H9 (cell line): ENCODE data around the gene DCUN1D4. TPM values are rescaled to one million over a fixed set of nuclear protein-coding genes. Genes with fewer than 3 reads are reported as not detected.

Experiments
- DNase-seq: peaks from one replicate; pipeline ENCODE4 v3.0.0-alpha.2; 2017
- H2AFZ ChIP-seq: one replicate; pipeline ENCODE4 v1.6.1; 2013; ENCODE audit warnings: mild to moderate bottlenecking, low read length, control low read depth, moderate library complexity
- H2AK5ac ChIP-seq: 2 replicates; pipeline ENCODE4 v1.6.1; 2013; ENCODE audit warnings: low read length, control low read depth, mixed read lengths; ENCODE audit not compliant: insufficient read length
- H2BK120ac ChIP-seq: one replicate; pipeline ENCODE4 v1.6.1; 2013; ENCODE audit warnings: low read depth, mild to moderate bottlenecking, low read length, control low read depth, inconsistent platforms; ENCODE audit not compliant: poor library complexity, severe bottlenecking
- H2BK12ac ChIP-seq: 2 replicates; pipeline ENCODE4 v1.6.1; 2013; ENCODE audit warnings: low read length, control low read depth, mixed read lengths, low read depth; ENCODE audit not compliant: insufficient read length
- H2BK15ac ChIP-seq: 2 replicates; pipeline ENCODE4 v1.6.1; 2013; ENCODE audit warnings: low read depth, low read length, control low read depth
- H2BK20ac ChIP-seq: one replicate; pipeline ENCODE4 v1.6.1; 2013; ENCODE audit warnings: low read depth, mild to moderate bottlenecking, low read length, control low read depth, inconsistent platforms; ENCODE audit not compliant: poor library complexity, severe bottlenecking
- H2BK5ac ChIP-seq: 2 replicates; pipeline ENCODE4 v1.6.1; 2013; ENCODE audit warnings: low read length, control low read depth, mixed read lengths; ENCODE audit not compliant: insufficient read length
- H3K14ac ChIP-seq: 2 replicates; pipeline ENCODE4 v1.6.1; 2013; ENCODE audit warnings: low read length, control low read depth; ENCODE audit not compliant: insufficient read depth
- H3K18ac ChIP-seq: 2 replicates; pipeline ENCODE4 v1.6.1; 2013; ENCODE audit warnings: low read depth, mild to moderate bottlenecking, mixed read lengths, low read length, control low read depth; ENCODE audit not compliant: insufficient read length
- H3K23ac ChIP-seq: 2 replicates; pipeline ENCODE4 v1.6.1; 2013; ENCODE audit warnings: low read length, control low read depth, mixed read lengths, low read depth; ENCODE audit not compliant: insufficient read length
- H3K23me2 ChIP-seq: 2 replicates; pipeline ENCODE4 v1.6.1; 2013; ENCODE audit warnings: low read depth, mild to moderate bottlenecking, mixed read lengths, low read length, control low read depth; ENCODE audit not compliant: insufficient read length, poor library complexity, severe bottlenecking
- H3K27ac ChIP-seq: 2 replicates; pipeline ENCODE4 v1.5.1; 2013; ENCODE audit warnings: low read length, control low read depth, mixed read lengths, low read depth; ENCODE audit not compliant: insufficient read length
- H3K27me3 ChIP-seq: 2 replicates; pipeline ENCODE4 v1.6.1; 2013; ENCODE audit warnings: low read length, control low read depth, inconsistent platforms; ENCODE audit not compliant: insufficient read depth
- H3K4ac ChIP-seq: 2 replicates; pipeline ENCODE4 v1.6.1; 2013; ENCODE audit warnings: low read depth, mild to moderate bottlenecking, control low read depth, inconsistent platforms, low read length, moderate library complexity
- H3K4me1 ChIP-seq: 2 replicates; pipeline ENCODE4 v1.6.1; 2013; ENCODE audit warnings: low read length, control low read depth, inconsistent platforms; ENCODE audit not compliant: insufficient read depth
- H3K4me2 ChIP-seq: 2 replicates; pipeline ENCODE4 v1.6.1; 2013; ENCODE audit warnings: low read length, control low read depth, mixed read lengths; ENCODE audit not compliant: insufficient read length, insufficient read depth
- H3K56ac ChIP-seq: 2 replicates; pipeline ENCODE4 v1.6.1; 2013; ENCODE audit warnings: low read depth, mild to moderate bottlenecking, mixed read lengths, low read length, control low read depth; ENCODE audit not compliant: insufficient read length
- H3K79me1 ChIP-seq: 2 replicates; pipeline ENCODE4 v1.6.1; 2013; ENCODE audit warnings: low read depth, mild to moderate bottlenecking, moderate library complexity, low read length, control low read depth, inconsistent platforms; ENCODE audit not compliant: insufficient read depth, poor library complexity, severe bottlenecking
- H3K79me2 ChIP-seq: 2 replicates; pipeline ENCODE4 v1.6.1; 2013; ENCODE audit warnings: low read length, control low read depth, inconsistent platforms; ENCODE audit not compliant: insufficient read depth
- H3K9ac ChIP-seq: 2 replicates; pipeline ENCODE4 v1.6.1; 2013; ENCODE audit warnings: low read length, control low read depth, mixed read lengths; ENCODE audit not compliant: insufficient read length; ENCODE audit errors: extremely low read depth
- H3K9me3 ChIP-seq: one replicate; pipeline ENCODE4 v1.6.1; 2013; ENCODE audit warnings: low read depth, low read length, inconsistent platforms; ENCODE audit not compliant: control insufficient read depth
- H3T11ph ChIP-seq: one replicate; pipeline ENCODE4 v1.6.1; 2013; ENCODE audit warnings: mild to moderate bottlenecking, low read length, control low read depth, inconsistent platforms
- H4K20me1 ChIP-seq: one replicate; pipeline ENCODE4 v1.6.1; 2013; ENCODE audit not compliant: control insufficient read depth, insufficient read length, insufficient read depth
- H4K5ac ChIP-seq: 2 replicates; pipeline ENCODE4 v1.6.1; 2013; ENCODE audit warnings: low read depth, mild to moderate bottlenecking, mixed read lengths, low read length, control low read depth; ENCODE audit not compliant: insufficient read length
- H4K8ac ChIP-seq: replicated peaks from 2 replicates; pipeline ENCODE4 v1.6.1; 2013; ENCODE audit warnings: low read length, control low read depth, mixed read lengths, low read depth; ENCODE audit not compliant: insufficient read length
- H4K91ac ChIP-seq: 2 replicates; pipeline ENCODE4 v1.6.1; 2013; ENCODE audit warnings: low read depth, mild to moderate bottlenecking, moderate library complexity, mixed read lengths, low read length, control low read depth; ENCODE audit not compliant: insufficient read length
- H3K27ac Mint-ChIP-seq, 3 experiments: 2 replicates in 2 of 3; 3 replicates in 1 of 3; pipeline ENCODE4 v1.8.0; 2020 to 2021; ENCODE audit warnings: mixed read lengths in 3 of 3, mild to moderate bottlenecking in 1 of 3, moderate library complexity in 1 of 3
- H3K27me3 Mint-ChIP-seq: 2 replicates; pipeline ENCODE4 v1.8.0; 2021; ENCODE audit warnings: low read depth, mild to moderate bottlenecking, moderate library complexity, mixed read lengths
- H3K36me3 Mint-ChIP-seq, 3 experiments: 2 replicates in 2 of 3; 3 replicates in 1 of 3; pipeline ENCODE4 v1.8.0; 2020 to 2021; ENCODE audit warnings: low read depth in 3 of 3, mixed read lengths in 3 of 3; ENCODE audit not compliant: insufficient read depth in 1 of 3
- H3K4me1 Mint-ChIP-seq, 2 experiments: 2 replicates each; pipeline ENCODE4 v1.8.0; 2020; ENCODE audit warnings: mixed read lengths in 2 of 2
- H3K4me3 Mint-ChIP-seq, 2 experiments: 2 replicates in 1 of 2; 3 replicates in 1 of 2; pipeline ENCODE4 v1.8.0; 2020 to 2021; ENCODE audit warnings: mild to moderate bottlenecking in 2 of 2, mixed read lengths in 2 of 2, moderate library complexity in 1 of 2
- H3K9me3 Mint-ChIP-seq, 2 experiments: 2 replicates in 1 of 2; 3 replicates in 1 of 2; pipeline ENCODE4 v1.8.0; 2020; ENCODE audit warnings: mild to moderate bottlenecking in 2 of 2, mixed read lengths in 2 of 2, moderate library complexity in 1 of 2
- CTCF ChIP-seq: fragments of 200-600 bp; sonication (generic); conservative IDR thresholded peaks from 3 replicates; pipeline ENCODE4 v1.8.0; 2021; ENCODE audit warnings: antibody characterized with exemption, mild to moderate bottlenecking
- WGBS: extraction: QIAGEN DNeasy Blood & Tissue Kit; methylation state at CpG from one replicate; pipeline ENCODE4 v1.1.7; 2013; ENCODE audit warnings: missing lambda C conversion rate, low lambda C conversion rate, mixed read lengths; ENCODE audit not compliant: insufficient read length; ENCODE audit errors: extremely low coverage; 5-methylcytosine and 5-hydroxymethylcytosine counted together
- total RNA-seq: library from RNA; stranded (reverse); gene quantifications from 2 replicates; pipeline ENCODE4 v1.2.1, GENCODE V29; 2021

The DCUN1D4 gene
- total RNA-seq, 1 experiment from 2014 or later, result 46.7 TPM

- Histone ChIP-seq H2BK20ac (no peak overlapping the region), H3K4me1 (peaks cover 3% of the 10 kb centered on the region; the same call in 1 of the 2 replicates), H3K9ac (peak overlapping the region; percentile 75), H3K56ac (no peak overlapping the region), H3K4ac (no peak overlapping the region), H3K79me2 (peaks cover 34% of the 10 kb centered on the region; the same call in 1 of the 2 replicates), H3K23me2 (peaks cover 8% of the 10 kb centered on the region), H3K79me1 (no peaks in the 10 kb centered on the region), H3K9me3 (no peaks in the 10 kb centered on the region), H3K23ac (no peak overlapping the region), H2BK120ac (no peak overlapping the region), H3K27me3 (no peaks in the 10 kb centered on the region), H2BK12ac (no peak overlapping the region), H2AK5ac (no peak overlapping the region), H3K18ac (no peak overlapping the region), H4K8ac (no peak overlapping the region), H2AFZ (peak overlapping the region; percentile 15), H3K27ac (no peak overlapping the region), H3K4me2 (peak overlapping the region; percentile 90), H2BK15ac (no peak overlapping the region), H4K5ac (no peak overlapping the region), H3T11ph (no peak overlapping the region), H4K20me1 (no peaks in the 10 kb centered on the region), H2BK5ac (no peak overlapping the region), H3K14ac (no peak overlapping the region), H4K91ac (no peak overlapping the region)
- no peak for DNase-seq
- Mint-ChIP-seq H3K4me1 (peaks cover 23 to 50% of the 10 kb centered on the region in 2 experiments), H3K27me3 (peaks cover 21% of the 10 kb centered on the region), H3K4me3 (peak overlapping the region; percentile 89 to 97), H3K9me3 (peaks cover 0 to 1% of the 10 kb centered on the region in 2 experiments; a peak in 1 of 5 replicates), H3K36me3 (no peaks in the 10 kb centered on the region), H3K27ac (peak overlapping the region in 2 of 3 experiments; percentile 82 to 85; a peak in 4 of 7 replicates)
- 100% methylated on average over 2 of the region's 6 CpGs for WGBS
- TF ChIP-seq CTCF, result no peak
Measured at GRCh38 chr4:51845055-51845426, 2.1 kb downstream of the DCUN1D4 start.
